Liver (tissue), 9 donors: Measurements from ENCODE around the gene POT1. TPM values are rescaled to one million over a fixed set of nuclear protein-coding genes. Genes with fewer than 3 reads are reported as not detected.
"Not testable (repeated sequence)": the region's sequence is repeated elsewhere in the genome, so short reads cannot be mapped to it uniquely, and the experiment has no call there.

Source experiments
- DNase-seq: peaks from one replicate; pipeline ENCODE4 v3.0.0-alpha.2; 2017; ENCODE audit warnings: low spot score
- H3K27ac ChIP-seq, 2 donors: one replicate each; pipeline ENCODE4 v1.7.0; 2013; ENCODE audit warnings: inconsistent platforms in 2 of 2, low read length in 2 of 2, control low read depth in 1 of 2, low read depth in 1 of 2, mild to moderate bottlenecking in 1 of 2
- H3K27me3 ChIP-seq, 4 donors: one replicate each; pipeline versions ENCODE4 v1.6.1 to v1.7.0; 2013; ENCODE audit warnings: low read length in 3 of 4, inconsistent platforms in 1 of 4, mild to moderate bottlenecking in 1 of 4, moderate library complexity in 1 of 4; ENCODE audit not compliant: control insufficient read depth in 4 of 4, insufficient read depth in 4 of 4
- H3K36me3 ChIP-seq, 4 donors: one replicate each; pipeline versions ENCODE4 v1.6.1 to v1.7.0; 2013; ENCODE audit warnings: low read length in 3 of 4, mild to moderate bottlenecking in 3 of 4, low read depth in 1 of 4, moderate library complexity in 1 of 4; ENCODE audit not compliant: control insufficient read depth in 4 of 4, insufficient read depth in 3 of 4
- H3K4me1 ChIP-seq, 4 donors: one replicate each; pipeline versions ENCODE4 v1.6.1 to v1.7.0; 2013; ENCODE audit warnings: low read length in 3 of 4, mild to moderate bottlenecking in 3 of 4, moderate library complexity in 1 of 4; ENCODE audit not compliant: control insufficient read depth in 4 of 4, insufficient read depth in 4 of 4
- H3K4me3 ChIP-seq, 3 donors: one replicate each; pipeline versions ENCODE4 v1.6.1 to v1.7.0; 2013; ENCODE audit warnings: low read length in 3 of 3, control low read depth in 1 of 3, low read depth in 1 of 3, mild to moderate bottlenecking in 1 of 3
- H3K9ac ChIP-seq, 2 donors: one replicate each; pipeline ENCODE4 v1.7.0; 2013; ENCODE audit warnings: low read length in 2 of 2, mild to moderate bottlenecking in 2 of 2, moderate library complexity in 2 of 2, control low read depth in 1 of 2, low read depth in 1 of 2
- H3K9me3 ChIP-seq, 4 donors: one replicate each; pipeline versions ENCODE4 v1.6.1 to v1.7.0; 2013; ENCODE audit warnings: low read length in 3 of 4; ENCODE audit not compliant: control insufficient read depth in 4 of 4
- ATF3 ChIP-seq: IDR thresholded peaks from 2 replicates; pipeline ENCODE4 v1.6.1; 2016; ENCODE audit warnings: antibody characterized with exemption
- CTCF ChIP-seq: fragments of 150-350 bp; IDR thresholded peaks from 2 replicates; pipeline ENCODE4 v1.5.1; 2017; ENCODE audit warnings: improper control_type of control experiment, low read depth, low read length; ENCODE audit not compliant: missing input control
- EGR1 ChIP-seq, 2 donors: IDR thresholded peaks; 2 replicates each; pipeline ENCODE4 v1.6.1; 2016 to 2018; ENCODE audit warnings: antibody characterized with exemption in 2 of 2, low read depth in 2 of 2
- FOXA1 ChIP-seq: IDR thresholded peaks from 2 replicates; pipeline ENCODE4 v1.6.1; 2016; ENCODE audit warnings: antibody characterized with exemption
- FOXA2 ChIP-seq: IDR thresholded peaks from 2 replicates; pipeline ENCODE4 v1.6.1; 2016; ENCODE audit warnings: antibody characterized with exemption
- GABPA ChIP-seq, 2 donors: IDR thresholded peaks in 1 of 2; conservative IDR thresholded peaks in 1 of 2; 2 replicates each; pipeline ENCODE4 v1.6.1; 2016; ENCODE audit warnings: antibody characterized with exemption in 2 of 2, mild to moderate bottlenecking in 1 of 2, moderate library complexity in 1 of 2
- HNF4A ChIP-seq, 2 donors: conservative IDR thresholded peaks; 2 replicates each; pipeline ENCODE4 v1.6.1; 2016; ENCODE audit warnings: antibody characterized with exemption in 2 of 2, mild to moderate bottlenecking in 2 of 2
- HNF4G ChIP-seq: IDR thresholded peaks from 2 replicates; pipeline ENCODE4 v1.6.1; 2016; ENCODE audit warnings: antibody characterized with exemption
- JUND ChIP-seq, 2 donors: IDR thresholded peaks; 2 replicates each; pipeline ENCODE4 v1.6.1; 2016; ENCODE audit warnings: antibody characterized with exemption in 2 of 2
- NR2F2 ChIP-seq: IDR thresholded peaks from 2 replicates; pipeline ENCODE4 v1.6.1; 2016; ENCODE audit warnings: antibody characterized with exemption
- RAD21 ChIP-seq, 2 donors: IDR thresholded peaks; 2 replicates each; pipeline ENCODE4 v1.6.1; 2016; ENCODE audit warnings: antibody characterized with exemption in 2 of 2, mild to moderate bottlenecking in 2 of 2
- RXRA ChIP-seq, 2 donors: IDR thresholded peaks; 2 replicates each; pipeline ENCODE4 v1.6.1; 2017 to 2018; ENCODE audit warnings: antibody characterized with exemption in 2 of 2, mild to moderate bottlenecking in 1 of 2
- SP1 ChIP-seq: IDR thresholded peaks from 2 replicates; pipeline ENCODE4 v1.6.1; 2018; ENCODE audit warnings: antibody characterized with exemption, mild to moderate bottlenecking
- TAF1 ChIP-seq: conservative IDR thresholded peaks from 2 replicates; pipeline ENCODE4 v1.6.1; 2016; ENCODE audit warnings: antibody characterized with exemption, mild to moderate bottlenecking
- YY1 ChIP-seq: IDR thresholded peaks from 2 replicates; pipeline ENCODE4 v1.6.1; 2016; ENCODE audit warnings: antibody characterized with exemption, mild to moderate bottlenecking
- WGBS: extraction: QIAGEN DNeasy Blood & Tissue Kit; methylation state at CpG from one replicate; pipeline ENCODE4 v1.1.7; 2013; 5-methylcytosine and 5-hydroxymethylcytosine counted together
- polyA plus RNA-seq, 2 donors: library from polyadenylated mRNA; stranded (reverse) in 1 of 2; unstranded in 1 of 2; fragments of 200-250 nt in 1 of 2; fragments of >200 nt in 1 of 2; fragmentation: Nextera tagmentation in 1 of 2; extraction: Ambion mirVana in 1 of 2; gene quantifications; one replicate each; pipeline versions ENCODE4 v1.2.1 to v1.2.3, GENCODE V29; 2013 to 2015
- total RNA-seq, 2 donors: library from RNA; depleted of rRNA; stranded (reverse); fragments of >200 nt; gene quantifications; one replicate each; pipeline ENCODE4 v1.2.3, GENCODE V29; 2014
- TF ChIP-seq, protein P1 (sequence below): IDR thresholded peaks from 2 replicates; pipeline ENCODE4 v1.6.1; 2016; ENCODE audit warnings: antibody characterized with exemption
- TF ChIP-seq, protein P2 (sequence below): IDR thresholded peaks from 2 replicates; pipeline ENCODE4 v1.6.1; 2016; ENCODE audit warnings: antibody characterized with exemption
- TF ChIP-seq, protein P3 (sequence below): IDR thresholded peaks from 2 replicates; pipeline ENCODE4 v1.6.1; 2016; ENCODE audit warnings: antibody characterized with exemption, mild to moderate bottlenecking
- donor health status: healthy.
- donor health status: healthy.
- donor health status: healthy.
- donor health status: healthy.
- donor health status: healthy.

The POT1 gene
- 10 to 100 TPM; 11.5 to 35.5 TPM for total RNA-seq
- polyA plus RNA-seq, result 1 to 10 TPM; 4.9 to 5.4 TPM

DNA sequence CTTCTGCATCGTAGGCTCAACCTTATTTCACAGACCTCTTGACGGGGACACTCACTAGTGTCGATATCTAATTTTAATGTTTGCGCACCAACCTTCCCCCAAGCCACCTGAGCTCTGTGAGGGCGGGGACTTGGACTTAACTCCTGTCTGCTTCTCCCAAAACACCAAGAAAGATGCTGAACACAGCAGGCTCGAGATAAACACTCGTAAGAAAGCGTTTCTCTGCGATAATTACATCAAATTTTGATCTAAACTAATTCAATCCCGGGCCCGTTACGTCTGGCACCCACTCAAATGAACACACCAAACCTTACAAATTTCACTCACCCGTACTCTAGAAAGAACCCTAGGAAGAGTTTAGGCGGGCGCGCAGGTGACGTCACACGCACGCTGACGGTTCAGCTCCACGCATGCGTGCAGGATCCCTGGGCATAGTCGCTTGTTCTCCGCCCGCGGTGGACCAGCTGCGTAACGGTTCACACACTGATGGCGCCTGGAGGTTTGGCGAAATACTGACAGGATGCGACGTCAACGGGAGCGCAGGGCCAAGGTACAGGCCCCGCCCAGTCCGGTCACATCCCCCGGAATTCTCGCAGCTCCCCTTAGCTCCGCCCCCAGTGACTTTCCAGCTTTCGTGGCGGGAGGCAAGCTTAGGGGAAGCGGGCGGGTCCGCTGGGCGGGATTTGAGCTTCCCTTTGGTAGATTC lies at the start of gene POT1:
TSS of gene POT1 (minus strand) at position 359 of the 706 bp plus-strand sequence. CDS start 32,652 bp downstream, outside the sequence.
- peak within 1 kb of the TSS; percentile 79 to 93 for H3K9ac ChIP-seq
- H3K4me3 ChIP-seq, result peak within 1 kb of the TSS; percentile 64 to 86 (median 80)
- TF ChIP-seq EGR1 (IDR thresholded peaks at IDR 0.05; ENCODE audit: low read depth in 2 of 2) (peak in 1 of 2 donors; percentile 40), CTCF (no peak), HNF4G (peak; percentile 37), TAF1 (no peak), JUND (IDR thresholded peaks at IDR 0.05) (peak in 1 of 2 donors; percentile 68), SP1 (peak; percentile 88), HNF4A (conservative IDR thresholded peaks at IDR 0.05) (peak; percentile 59 to 78), FOXA1 (peak; percentile 41), RXRA (IDR thresholded peaks at IDR 0.05) (peak; percentile 49 to 59), RAD21 (IDR thresholded peaks at IDR 0.05) (peak; percentile 6 to 31), FOXA2 (no peak), ATF3 (peak; percentile 32), NR2F2 (peak; percentile 45), GABPA (IDR thresholded peaks at IDR 0.05 in 1 of 2, conservative IDR thresholded peaks at IDR 0.05 in 1 of 2) (peak; percentile 68 to 91), YY1 (peak; percentile 97)
- TF ChIP-seq, protein P1, sequence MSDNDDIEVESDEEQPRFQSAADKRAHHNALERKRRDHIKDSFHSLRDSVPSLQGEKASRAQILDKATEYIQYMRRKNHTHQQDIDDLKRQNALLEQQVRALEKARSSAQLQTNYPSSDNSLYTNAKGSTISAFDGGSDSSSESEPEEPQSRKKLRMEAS, result peak; percentile 82
- TF ChIP-seq, protein P2, sequence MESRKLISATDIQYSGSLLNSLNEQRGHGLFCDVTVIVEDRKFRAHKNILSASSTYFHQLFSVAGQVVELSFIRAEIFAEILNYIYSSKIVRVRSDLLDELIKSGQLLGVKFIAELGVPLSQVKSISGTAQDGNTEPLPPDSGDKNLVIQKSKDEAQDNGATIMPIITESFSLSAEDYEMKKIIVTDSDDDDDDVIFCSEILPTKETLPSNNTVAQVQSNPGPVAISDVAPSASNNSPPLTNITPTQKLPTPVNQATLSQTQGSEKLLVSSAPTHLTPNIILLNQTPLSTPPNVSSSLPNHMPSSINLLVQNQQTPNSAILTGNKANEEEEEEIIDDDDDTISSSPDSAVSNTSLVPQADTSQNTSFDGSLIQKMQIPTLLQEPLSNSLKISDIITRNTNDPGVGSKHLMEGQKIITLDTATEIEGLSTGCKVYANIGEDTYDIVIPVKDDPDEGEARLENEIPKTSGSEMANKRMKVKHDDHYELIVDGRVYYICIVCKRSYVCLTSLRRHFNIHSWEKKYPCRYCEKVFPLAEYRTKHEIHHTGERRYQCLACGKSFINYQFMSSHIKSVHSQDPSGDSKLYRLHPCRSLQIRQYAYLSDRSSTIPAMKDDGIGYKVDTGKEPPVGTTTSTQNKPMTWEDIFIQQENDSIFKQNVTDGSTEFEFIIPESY, result peak; percentile 96
- TF ChIP-seq, protein P3, sequence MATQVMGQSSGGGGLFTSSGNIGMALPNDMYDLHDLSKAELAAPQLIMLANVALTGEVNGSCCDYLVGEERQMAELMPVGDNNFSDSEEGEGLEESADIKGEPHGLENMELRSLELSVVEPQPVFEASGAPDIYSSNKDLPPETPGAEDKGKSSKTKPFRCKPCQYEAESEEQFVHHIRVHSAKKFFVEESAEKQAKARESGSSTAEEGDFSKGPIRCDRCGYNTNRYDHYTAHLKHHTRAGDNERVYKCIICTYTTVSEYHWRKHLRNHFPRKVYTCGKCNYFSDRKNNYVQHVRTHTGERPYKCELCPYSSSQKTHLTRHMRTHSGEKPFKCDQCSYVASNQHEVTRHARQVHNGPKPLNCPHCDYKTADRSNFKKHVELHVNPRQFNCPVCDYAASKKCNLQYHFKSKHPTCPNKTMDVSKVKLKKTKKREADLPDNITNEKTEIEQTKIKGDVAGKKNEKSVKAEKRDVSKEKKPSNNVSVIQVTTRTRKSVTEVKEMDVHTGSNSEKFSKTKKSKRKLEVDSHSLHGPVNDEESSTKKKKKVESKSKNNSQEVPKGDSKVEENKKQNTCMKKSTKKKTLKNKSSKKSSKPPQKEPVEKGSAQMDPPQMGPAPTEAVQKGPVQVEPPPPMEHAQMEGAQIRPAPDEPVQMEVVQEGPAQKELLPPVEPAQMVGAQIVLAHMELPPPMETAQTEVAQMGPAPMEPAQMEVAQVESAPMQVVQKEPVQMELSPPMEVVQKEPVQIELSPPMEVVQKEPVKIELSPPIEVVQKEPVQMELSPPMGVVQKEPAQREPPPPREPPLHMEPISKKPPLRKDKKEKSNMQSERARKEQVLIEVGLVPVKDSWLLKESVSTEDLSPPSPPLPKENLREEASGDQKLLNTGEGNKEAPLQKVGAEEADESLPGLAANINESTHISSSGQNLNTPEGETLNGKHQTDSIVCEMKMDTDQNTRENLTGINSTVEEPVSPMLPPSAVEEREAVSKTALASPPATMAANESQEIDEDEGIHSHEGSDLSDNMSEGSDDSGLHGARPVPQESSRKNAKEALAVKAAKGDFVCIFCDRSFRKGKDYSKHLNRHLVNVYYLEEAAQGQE, result peak; percentile 71
- no peaks in the 10 kb centered on the region for H3K27me3 ChIP-seq
- H3K27ac ChIP-seq, result peak within 1 kb of the TSS; percentile 81 to 86
- no peaks in the 10 kb centered on the region for H3K36me3 ChIP-seq
- under 1% methylated on average over 45 of the region's 45 CpGs for WGBS
- H3K9me3 ChIP-seq, result no peaks in the 10 kb centered on the region
- peak; percentile 94 for DNase-seq
- peaks cover 0 to 7% (median 3%) of the 10 kb centered on the region in 4 donors for H3K4me1 ChIP-seq

DNA sequence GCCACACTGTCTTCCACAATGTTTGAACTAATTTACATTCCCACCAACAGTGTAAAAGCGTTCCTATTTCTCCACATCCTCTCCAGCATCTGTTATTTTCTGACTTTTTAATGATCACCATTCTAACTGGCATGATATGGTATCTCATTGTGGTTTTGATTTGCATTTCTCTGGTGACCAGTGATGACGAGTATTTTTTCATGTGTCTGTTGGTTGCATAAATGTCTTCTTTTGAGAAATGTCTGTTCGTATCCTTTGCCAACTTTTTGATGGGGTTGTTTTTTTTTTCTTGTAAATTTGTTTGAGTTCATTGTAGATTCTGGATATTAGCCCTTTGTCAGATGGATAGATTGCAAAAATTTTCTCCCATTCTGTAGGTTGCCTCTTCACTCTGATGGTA lies 45.5 kb upstream of the POT1 start:
- H3K36me3 ChIP-seq, H3K4me3 ChIP-seq, H3K9me3 ChIP-seq, H3K27me3 ChIP-seq, DNase-seq, H3K4me1 ChIP-seq, H3K9ac ChIP-seq, H3K27ac ChIP-seq: not testable (repeated sequence)
- WGBS, result 61% methylated on average over 3 of the region's 3 CpGs
